ENCODE measurements around the gene IGBP1.
"Not testable (repeated sequence)": the region's sequence is repeated elsewhere in the genome, so short reads cannot be mapped to it uniquely, and the experiment has no call there.

The IGBP1 gene

DNA sequence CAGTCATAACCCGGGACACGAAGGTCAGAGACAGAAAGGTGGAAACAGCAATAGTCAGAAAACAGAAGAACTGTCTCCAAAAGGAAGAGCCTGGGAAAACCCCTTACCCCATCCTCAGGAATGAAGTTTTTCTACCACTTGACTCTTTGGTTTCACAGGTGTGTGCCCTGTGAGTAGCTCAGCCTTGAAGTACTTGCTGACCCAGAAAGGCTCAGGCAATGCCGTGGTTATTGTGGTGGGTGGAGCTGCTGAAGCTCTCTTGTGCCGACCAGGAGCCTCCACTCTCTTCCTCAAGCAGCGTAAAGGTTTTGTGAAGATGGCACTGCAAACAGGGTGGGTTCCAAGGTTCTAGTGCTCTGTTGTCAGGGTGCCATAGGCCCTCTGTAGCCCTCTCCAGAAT lies 68.5 kb downstream of the IGBP1 start:
- Histone ChIP-seq H3K4me1 (ENCODE audit: insufficient read depth, low read length, poor library complexity, severe bottlenecking) (no peaks in the 10 kb centered on the region), H3K9me3 (ENCODE audit: insufficient read depth, low read depth, low read length) (no peaks in the 10 kb centered on the region), H2AFZ (ENCODE audit: low read length) (no peak overlapping the region), H3K4me2 (ENCODE audit: low read depth, low read length, poor library complexity, severe bottlenecking) (no peak overlapping the region), H3K27me3 (ENCODE audit: insufficient read depth, low read length, poor library complexity, severe bottlenecking) (no peaks in the 10 kb centered on the region), H3F3A (ENCODE audit: low read depth) (no peaks in the 10 kb centered on the region), H3K79me2 (ENCODE audit: insufficient read depth, low read length) (no peaks in the 10 kb centered on the region), H4K20me1 (ENCODE audit: insufficient read depth, low read length, poor library complexity, severe bottlenecking) (no peaks in the 10 kb centered on the region), H3K9me2 (replicated peaks; ENCODE audit: low read depth, low read length) (no peaks in the 10 kb centered on the region), H3K4me3 (ENCODE audit: low read length, poor library complexity, severe bottlenecking) (no peak overlapping the region), H3K36me3 (ENCODE audit: insufficient read depth, low read length) (no peaks in the 10 kb centered on the region), H3K9ac (ENCODE audit: low read depth, low read length, poor library complexity, severe bottlenecking) (no peak overlapping the region)
- no peak for TF ChIP-seq EZH2phosphoT487 (IDR thresholded peaks at IDR 0.05; ENCODE audit: borderline replicate concordance)
- TF ChIP-seq, protein P1, sequence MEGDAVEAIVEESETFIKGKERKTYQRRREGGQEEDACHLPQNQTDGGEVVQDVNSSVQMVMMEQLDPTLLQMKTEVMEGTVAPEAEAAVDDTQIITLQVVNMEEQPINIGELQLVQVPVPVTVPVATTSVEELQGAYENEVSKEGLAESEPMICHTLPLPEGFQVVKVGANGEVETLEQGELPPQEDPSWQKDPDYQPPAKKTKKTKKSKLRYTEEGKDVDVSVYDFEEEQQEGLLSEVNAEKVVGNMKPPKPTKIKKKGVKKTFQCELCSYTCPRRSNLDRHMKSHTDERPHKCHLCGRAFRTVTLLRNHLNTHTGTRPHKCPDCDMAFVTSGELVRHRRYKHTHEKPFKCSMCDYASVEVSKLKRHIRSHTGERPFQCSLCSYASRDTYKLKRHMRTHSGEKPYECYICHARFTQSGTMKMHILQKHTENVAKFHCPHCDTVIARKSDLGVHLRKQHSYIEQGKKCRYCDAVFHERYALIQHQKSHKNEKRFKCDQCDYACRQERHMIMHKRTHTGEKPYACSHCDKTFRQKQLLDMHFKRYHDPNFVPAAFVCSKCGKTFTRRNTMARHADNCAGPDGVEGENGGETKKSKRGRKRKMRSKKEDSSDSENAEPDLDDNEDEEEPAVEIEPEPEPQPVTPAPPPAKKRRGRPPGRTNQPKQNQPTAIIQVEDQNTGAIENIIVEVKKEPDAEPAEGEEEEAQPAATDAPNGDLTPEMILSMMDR (conservative IDR thresholded peaks at IDR 0.05; ENCODE audit: low read length), result no peak

DNA sequence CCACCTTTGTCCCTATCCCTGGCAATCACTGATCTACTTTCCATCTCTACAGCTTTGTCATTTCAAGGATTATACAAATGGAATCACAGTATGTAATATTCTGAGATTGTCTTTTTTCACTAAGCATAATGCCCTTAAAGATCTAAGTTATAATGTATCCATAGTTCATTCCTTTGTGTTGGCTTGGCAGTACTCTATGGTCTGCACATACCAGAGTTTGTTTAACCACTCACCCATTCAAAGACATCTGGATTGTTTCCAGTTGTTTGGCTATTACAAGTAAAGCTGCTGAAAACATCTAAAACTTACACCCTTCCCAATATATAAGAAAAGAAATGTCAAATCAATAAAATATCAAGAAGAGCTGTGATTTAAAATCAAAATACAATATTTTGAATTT lies 75.2 kb downstream of the IGBP1 start:
- Histone ChIP-seq H3K4me1 (ENCODE audit: insufficient read depth, low read length, poor library complexity, severe bottlenecking) (no peaks in the 10 kb centered on the region), H3K9me2 (replicated peaks; ENCODE audit: low read depth, low read length) (no peaks in the 10 kb centered on the region), H3K36me3 (ENCODE audit: insufficient read depth, low read length) (no peaks in the 10 kb centered on the region), H4K20me1 (ENCODE audit: insufficient read depth, low read length, poor library complexity, severe bottlenecking) (no peaks in the 10 kb centered on the region), H3K27me3 (ENCODE audit: insufficient read depth, low read length, poor library complexity, severe bottlenecking) (no peaks in the 10 kb centered on the region), H3K4me2 (ENCODE audit: low read depth, low read length, poor library complexity, severe bottlenecking) (no peak overlapping the region), H3F3A (ENCODE audit: low read depth) (no peaks in the 10 kb centered on the region), H3K4me3 (ENCODE audit: low read length, poor library complexity, severe bottlenecking) (no peak overlapping the region), H2AFZ (ENCODE audit: low read length) (no peak overlapping the region), H3K79me2 (ENCODE audit: insufficient read depth, low read length) (no peaks in the 10 kb centered on the region), H3K9ac (ENCODE audit: low read depth, low read length, poor library complexity, severe bottlenecking) (no peak overlapping the region), H3K9me3 (ENCODE audit: insufficient read depth, low read depth, low read length) (no peaks in the 10 kb centered on the region)
- TF ChIP-seq, protein P1 (conservative IDR thresholded peaks at IDR 0.05; ENCODE audit: low read length), result no peak
- no peak for TF ChIP-seq EZH2phosphoT487 (IDR thresholded peaks at IDR 0.05; ENCODE audit: borderline replicate concordance)

DNA sequence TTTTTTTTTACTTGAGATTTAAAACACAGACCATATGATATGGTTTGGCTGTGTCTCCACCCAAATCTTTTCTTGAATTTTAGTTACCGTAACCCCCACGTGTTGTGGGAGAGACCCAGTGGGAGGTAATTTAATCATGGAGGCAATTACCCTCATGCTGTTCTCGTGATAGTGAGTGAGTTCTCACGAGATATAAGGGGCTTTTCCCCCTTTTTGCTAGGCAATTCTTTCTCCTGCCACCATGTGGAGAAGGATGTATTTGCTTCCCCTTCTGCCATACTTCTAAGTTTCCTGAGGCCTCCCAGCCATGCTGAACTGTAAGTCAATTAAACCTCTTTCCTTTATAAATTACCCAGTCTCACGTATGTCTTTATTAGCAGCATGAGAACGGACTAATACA lies 76.3 kb downstream of the IGBP1 start:
- not testable (repeated sequence) for H3K27me3 ChIP-seq (ENCODE audit: insufficient read depth, low read length, poor library complexity, severe bottlenecking); H4K20me1 ChIP-seq (ENCODE audit: insufficient read depth, low read length, poor library complexity, severe bottlenecking)

More for the DNA sequence above, 76.3 kb downstream of the IGBP1 start:
- not testable (repeated sequence) for H3F3A ChIP-seq (ENCODE audit: low read depth); H3K36me3 ChIP-seq (ENCODE audit: insufficient read depth, low read length); H3K9ac ChIP-seq (ENCODE audit: low read depth, low read length, poor library complexity, severe bottlenecking); H2AFZ ChIP-seq (ENCODE audit: low read length); H3K9me2 ChIP-seq (replicated peaks; ENCODE audit: low read depth, low read length); H3K4me2 ChIP-seq (ENCODE audit: low read depth, low read length, poor library complexity, severe bottlenecking); H3K4me3 ChIP-seq (ENCODE audit: low read length, poor library complexity, severe bottlenecking); H3K4me1 ChIP-seq (ENCODE audit: insufficient read depth, low read length, poor library complexity, severe bottlenecking); H3K9me3 ChIP-seq (ENCODE audit: insufficient read depth, low read depth, low read length); H3K79me2 ChIP-seq (ENCODE audit: insufficient read depth, low read length)
